ENCODE results near the gene DSE.
"Not testable (repeated sequence)": the region's sequence is repeated elsewhere in the genome, so short reads cannot be mapped to it uniquely, and the experiment has no call there.

The DSE gene

DNA sequence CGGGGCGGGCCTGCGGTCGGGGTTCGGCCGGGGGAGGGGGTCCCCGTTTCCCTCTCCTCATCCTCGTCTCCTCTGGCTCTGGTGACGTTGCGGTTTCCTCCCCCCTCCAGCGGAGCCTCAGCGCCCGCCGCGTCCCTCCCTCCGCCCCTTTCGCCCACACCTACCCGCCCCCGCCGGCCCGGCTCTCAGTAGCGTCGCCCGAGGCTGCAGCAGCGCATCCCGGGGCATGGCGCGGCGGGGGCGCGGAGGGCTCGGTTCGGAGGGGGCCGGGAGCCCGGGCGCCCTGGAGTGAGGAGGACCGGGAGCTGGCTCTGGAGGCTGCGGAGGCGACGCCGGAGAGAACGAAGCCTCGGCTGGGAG lies at the start of gene DSE:
DSE (plus strand) TSS at position 188 of the 360 bp plus-strand sequence. CDS start 28,304 bp downstream, outside the sequence.
- peak; percentile 54 for DNase-seq

DNA sequence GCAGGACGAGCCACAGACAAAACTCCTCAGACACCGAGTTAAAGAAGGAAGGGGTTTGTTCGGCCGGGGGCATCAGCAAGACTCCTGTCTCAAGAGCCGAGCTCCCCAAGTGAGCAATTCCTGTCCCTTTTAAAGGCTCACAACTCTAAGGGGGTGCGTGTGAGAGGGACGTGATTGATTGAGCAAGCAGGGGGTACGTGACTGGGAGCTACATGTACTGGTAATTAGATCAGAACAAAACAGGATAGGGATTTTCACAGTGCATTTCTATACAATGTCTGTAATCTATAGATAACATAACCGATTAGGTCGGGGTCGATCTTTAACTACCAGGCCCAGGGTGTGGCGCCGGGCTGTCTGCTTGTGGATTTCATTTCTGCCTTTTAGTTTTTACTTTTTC lies 48.8 kb upstream of the DSE start:
- DNase-seq, result not testable (repeated sequence)

DNA sequence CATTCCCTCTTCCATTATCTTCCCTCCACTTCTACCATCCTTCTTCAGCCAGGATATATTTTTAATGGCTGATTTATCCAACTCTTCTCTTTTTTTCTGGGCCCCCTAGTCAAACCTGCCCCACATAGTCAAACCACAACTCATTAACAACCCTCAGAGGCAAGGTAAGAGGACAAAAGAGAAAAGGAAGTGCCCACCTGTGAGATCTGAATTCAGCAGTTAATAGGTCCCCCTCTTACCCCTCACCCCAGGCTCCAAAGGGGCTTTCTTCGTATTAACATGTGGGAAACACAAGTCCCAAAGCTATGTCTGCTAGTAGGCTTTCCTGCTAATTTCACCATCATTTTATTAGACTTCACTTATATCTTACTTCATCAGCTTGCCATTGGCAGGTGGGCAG lies 46.9 kb upstream of the DSE start:
- no peak for DNase-seq

DNA sequence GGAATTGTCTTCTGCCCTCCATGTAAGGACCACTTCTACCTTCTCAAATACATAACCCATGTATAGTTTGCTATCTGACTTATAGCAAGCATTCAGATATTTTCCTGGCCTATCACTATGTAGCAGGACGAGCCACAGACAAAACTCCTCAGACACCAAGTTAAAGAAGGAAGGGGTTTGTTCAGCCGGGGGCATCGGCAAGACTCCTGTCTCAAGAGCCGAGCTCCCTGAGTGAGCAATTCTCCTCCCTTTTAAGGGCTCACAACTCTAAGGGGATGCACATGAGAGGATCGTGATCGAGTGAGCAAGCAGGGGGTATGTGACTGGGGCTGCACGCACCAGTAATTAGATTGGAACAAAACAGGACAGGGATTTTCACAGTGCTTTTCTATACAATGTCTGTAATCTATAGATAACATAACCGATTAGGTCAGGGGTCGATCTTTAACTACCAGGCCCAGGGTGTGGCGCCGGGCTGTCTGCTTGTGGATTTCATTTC lies 45.1 kb upstream of the DSE start:
- DNase-seq, result not testable (repeated sequence)

DNA sequence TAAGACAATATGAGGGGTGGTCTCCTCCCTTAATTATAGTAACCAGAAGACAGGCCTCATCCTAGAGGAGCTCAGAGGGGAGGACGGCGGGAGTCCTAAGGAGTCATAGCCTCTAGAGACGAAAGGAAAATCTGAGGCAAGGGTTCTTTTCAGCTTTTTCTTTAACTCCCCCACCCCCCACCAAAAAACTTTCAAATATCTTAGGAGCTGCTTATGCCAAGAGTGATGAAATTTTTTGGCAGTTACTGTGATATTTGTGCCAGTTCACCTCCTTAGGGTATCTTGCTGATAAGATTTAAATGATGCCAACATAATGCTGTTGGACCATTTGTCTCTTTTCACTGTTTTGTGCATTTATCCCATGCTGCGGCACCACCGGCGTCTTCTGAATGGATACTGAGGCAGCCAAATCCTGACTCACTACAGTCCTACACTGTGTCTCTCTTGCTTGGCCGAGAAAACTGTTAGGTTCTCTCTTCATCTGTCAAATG lies 44.5 kb upstream of the DSE start:
- no peak for DNase-seq

DNA sequence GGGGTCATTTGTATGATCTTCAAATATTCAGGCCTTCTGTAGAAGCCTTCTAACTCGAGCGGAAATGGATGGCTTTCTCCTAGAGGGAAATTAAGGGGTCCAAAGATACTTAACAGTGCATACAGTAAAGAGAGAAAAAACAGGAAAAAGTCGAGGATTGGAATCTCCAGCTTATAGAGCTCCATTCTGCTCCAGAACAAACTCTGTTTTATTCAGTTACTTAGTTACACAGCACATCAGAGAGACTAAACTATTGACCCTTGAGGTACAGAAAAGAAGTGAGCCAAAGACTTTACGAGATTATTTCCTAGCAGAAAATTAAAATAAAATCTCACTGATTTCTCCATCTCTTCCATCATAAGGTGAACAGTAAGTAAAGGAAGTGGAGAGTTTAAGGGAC lies 43.8 kb upstream of the DSE start:
- no peak for DNase-seq

DNA sequence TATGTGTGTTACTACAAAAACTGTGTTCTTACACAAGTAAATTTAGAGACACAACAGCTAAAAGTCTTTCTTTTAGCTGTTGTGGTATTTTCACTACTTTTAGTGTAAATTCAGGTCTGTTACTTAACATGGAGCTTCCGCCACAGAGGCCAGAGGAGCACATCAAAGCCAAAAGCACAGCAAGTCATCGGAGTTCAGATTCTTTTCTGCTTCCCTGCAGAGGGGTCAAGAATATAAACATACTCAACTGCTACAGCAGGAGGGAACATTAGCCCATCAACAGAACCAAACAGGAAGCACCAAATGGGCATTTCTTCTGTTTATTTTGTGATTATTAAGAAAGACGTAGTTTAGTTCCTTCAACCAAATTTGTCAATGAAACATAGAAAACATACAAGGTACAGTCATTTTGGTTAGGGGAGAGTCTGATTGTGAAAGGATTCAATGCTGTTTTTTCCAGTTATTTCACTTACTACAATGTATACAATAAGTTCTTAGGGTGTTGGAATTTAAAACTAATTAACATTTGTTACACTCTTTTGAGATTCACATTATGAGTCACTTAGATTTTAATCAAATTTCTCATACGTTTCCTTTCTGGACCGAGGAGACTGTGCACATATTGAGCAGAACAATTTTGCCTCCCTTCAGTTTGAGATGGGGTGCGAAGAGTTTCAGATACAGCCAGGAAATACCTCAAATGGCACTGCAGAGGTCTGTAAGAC lies 42.8 kb upstream of the DSE start:
- DNase-seq, result no peak

DNA sequence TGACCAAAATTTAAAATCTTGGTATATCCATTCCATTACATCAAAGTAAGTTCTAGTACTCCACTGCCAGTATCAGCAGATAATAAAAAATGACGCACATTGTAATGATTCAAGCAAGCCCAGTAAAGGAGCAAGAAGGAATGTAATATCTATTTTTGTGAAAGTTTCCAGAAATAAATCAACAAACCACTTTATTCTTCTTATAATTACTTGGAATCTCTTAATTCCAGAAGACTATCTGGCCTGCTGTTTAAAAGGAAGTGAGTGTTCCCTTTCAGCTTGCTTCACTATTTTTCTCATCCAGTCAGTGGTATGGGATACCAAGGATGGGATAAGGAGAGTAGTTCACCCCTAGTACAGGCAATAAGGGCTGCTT lies 42.2 kb upstream of the DSE start:
- no peak for DNase-seq

DNA sequence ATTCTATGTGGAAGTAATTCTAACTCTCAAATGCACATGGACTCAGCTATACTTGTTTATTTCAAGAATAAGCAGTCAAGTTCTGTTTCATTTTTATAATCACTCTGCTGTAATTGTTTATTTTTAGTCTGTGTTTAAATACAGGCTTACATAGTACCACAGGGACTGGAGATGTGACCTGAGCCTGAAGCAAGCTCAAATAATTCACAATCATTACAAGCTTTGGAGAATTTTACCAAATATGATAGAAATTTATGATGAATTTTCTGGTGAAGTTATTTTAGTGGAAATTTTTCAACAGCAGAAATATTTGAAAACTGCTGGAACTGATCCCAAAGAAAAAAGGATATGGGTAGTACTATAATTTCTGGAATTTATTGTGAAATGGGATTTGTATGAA lies 41.6 kb upstream of the DSE start:
- no peak for DNase-seq

DNA sequence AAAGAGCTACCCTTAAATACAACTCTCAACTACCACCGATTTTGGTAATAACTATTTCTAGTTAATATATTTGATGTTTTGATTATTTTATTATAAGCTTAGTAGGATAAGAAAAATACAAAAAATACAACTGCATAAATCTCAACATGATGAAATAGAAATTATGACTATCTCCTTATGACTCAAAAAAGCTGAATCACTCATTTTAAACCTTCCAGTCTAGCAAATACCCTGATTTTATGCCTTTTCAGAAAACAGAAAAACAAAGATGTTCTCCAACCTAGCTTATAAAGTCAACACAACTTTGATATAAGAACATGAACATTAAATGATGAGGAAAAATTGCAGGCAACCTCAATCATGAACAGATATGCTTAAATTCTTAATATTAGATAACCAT lies 40.2 kb upstream of the DSE start:
- no peak for DNase-seq

DNA sequence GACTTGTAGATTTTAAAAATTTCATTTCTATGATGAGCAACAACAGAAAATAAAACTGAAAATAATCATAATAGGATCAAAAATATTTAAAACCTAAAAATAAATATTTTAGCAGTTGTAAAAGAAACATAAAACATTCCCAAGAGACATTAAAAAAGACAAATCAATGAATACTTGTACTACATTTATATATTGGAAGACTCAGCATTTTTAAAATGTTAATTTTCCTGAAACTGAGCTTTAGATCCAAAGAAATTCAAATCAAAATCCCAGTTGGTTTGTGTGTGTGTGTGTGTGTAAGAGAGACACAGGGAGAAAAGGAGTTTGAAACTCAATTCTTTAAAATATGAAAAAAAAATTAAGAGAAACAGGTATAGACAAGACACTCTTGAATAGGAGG lies 38.7 kb upstream of the DSE start:
- no peak for DNase-seq

DNA sequence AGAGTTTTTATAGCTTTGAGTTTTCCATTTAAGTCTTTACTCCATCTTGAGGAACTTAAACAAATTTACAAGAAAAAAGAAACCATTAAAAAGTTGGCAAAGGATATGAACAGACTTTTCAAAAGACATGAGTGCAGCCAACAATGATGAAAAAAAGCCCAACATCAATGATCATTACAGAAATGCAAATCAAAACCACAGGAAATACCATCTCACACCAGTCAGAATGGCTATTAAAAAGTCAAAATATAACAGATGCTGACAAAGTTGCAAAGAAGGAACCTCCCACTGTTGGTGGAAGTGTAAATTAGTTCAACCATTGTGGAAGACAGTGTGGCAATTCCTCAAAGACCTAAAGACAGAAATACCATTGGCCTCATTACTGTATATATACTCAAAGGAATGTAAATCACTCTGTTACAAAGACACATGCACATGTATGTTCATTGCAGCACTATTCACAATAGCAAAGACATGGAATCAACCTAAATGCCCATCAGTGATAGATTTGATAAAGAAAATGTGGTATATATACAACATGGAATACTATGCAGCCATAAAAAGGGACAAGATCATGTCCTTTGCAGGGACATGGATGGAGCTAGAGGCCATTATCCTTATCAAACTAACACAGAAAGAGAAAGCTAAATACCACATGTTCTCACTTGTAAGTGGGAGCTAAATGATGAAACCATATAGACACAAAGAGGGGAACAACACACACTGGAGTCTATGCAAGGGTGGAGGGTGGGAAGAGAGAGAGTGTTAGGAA lies 35.9 kb upstream of the DSE start:
- DNase-seq, result not testable (repeated sequence)

DNA sequence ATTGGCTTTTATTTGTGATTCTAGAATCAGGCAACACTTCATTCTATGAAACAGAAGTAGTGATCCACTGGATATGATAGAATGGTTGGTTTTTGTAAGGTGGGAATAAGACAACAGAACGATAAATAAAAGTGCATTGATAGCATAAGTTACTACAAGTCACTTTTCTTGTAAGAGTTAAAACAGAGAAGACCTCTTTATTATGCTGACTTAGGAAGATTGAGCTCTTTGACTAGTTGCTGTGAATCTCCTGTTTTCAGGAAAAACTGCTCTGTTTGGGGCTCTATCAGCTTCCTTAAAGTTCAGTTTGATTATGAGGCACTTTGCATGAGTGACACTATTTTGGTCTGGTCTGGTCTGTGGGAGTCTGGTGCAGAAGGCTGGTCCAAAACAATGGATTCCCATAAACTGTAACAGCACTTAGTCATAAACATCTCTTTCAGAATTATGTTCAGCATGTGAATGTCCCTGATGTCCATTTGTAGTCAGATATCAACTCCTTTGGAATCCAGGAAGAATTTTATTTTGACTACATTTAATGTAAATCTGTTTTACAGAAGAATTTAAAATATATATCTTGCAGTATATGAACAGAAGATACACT lies 35.0 kb upstream of the DSE start:
- DNase-seq, result no peak

DNA sequence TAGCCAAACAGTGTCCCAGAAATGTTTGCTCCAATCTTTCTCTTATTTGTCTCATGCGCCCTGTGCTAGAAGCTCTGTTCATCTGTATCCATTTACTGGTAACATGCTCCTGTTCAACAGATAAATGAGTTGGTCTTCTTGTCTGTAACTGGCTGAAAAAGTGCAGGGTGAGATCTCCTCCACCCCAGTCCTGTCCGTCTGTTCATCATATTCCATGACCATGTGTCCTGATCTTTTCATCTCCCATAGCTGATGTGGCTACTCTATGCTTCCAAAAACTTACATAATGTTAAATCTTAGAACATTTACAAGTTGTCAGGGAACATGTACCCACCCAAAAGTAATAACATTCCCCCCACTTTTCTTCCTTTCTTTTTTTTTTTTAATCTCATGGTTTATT lies 31.8 kb upstream of the DSE start:
- no peak for DNase-seq

DNA sequence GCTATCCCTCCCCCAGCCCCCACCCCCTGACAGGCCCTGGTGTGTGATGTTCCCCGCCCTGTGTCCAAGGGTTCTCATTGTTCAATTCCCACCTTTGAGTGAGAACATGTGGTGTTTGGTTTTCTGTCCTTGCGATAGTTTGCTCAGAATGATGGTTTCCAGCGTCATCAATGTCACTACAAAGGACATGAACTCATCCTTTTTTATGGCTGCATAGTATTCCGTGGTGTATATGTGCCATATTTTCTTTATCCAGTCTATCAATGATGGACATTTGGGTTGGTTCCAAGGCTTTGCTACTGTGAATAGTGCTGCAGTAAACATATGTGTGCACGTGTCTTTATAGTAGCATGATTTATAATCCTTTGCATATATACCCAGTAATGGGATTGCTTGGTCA lies 30.1 kb upstream of the DSE start:
- DNase-seq, result not testable (repeated sequence)

DNA sequence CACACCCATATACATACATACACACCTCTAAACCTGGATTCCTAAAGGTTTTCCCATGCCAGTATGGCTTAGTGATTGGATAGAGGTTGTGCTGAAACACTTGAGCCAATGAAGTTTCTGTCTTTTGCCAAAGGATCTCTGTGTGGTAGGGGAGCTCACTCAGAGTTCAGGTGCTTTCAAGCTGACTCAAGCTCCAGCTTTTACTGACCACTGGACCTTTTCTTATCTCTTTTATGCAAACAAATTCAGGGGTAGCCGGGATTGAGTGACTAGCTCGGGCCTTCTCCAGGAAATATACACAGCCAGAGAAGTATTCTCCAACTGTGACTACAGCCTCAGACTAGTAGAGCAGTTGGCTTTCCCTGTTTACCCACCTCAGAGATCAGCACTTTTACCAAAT lies 21.5 kb upstream of the DSE start:
- DNase-seq, result no peak

DNA sequence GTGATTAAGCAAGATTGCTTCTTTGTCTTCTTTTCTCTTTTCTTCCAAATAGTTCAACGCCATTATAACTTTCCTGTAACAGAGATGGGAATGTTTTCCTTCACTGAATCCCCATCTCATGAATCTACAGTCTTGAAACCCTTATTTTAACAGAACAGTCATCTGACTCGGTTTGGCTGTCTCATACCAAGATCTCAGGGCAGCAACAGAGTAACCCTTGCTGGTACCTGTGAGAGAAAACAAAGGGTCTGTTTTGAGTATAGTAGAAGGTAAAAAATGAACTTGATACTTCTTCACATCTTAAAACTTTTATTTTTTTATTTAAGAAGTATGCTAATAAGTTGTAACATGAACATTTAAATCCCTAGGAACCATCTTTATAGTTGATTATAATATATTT lies 19.6 kb upstream of the DSE start:
- DNase-seq, result no peak

DNA sequence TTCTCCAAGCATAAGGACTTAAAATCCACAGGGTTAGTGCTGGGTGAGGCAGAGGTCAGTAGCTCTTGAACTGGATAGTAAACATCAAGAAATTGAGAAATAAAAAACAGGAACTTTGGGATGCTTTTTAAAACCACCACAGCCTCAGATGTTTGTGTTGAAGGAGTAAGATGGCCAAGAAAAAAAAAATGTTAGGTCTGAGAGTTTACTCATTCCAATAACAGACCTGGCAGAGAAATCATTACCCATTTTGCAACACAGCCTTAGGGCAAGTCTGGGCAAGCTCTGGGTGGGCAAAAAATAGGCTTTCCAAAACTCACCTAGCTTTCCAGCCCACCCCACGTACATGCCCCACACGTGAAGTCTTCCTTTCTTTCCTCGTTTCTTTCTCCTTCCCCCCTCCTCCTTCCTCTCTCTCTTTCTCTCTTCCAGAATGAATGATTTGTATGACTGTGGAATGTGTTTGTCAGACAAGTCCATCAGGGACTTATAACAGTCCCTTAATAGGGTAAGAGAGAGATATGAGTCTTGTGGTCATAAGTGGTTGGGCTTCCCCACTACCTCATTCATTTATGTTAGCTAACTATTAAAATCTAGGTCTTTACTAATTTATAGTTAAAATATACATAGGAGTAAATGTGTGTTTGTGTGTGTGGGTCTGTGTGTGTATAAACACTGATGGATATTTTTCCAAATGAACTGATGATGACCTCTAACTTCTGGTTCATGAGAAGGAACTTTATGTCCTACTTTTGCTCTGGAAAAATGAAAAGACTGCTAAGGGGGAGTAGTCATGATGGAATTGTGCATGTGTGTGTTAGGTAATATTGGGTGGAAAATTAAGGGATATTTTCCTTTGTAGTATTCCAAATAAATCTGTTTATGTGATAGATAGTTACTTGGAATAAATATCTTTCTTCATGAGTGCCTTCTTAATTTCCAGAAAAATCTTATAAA lies 18.0 kb upstream of the DSE start:
- no peak for DNase-seq

DNA sequence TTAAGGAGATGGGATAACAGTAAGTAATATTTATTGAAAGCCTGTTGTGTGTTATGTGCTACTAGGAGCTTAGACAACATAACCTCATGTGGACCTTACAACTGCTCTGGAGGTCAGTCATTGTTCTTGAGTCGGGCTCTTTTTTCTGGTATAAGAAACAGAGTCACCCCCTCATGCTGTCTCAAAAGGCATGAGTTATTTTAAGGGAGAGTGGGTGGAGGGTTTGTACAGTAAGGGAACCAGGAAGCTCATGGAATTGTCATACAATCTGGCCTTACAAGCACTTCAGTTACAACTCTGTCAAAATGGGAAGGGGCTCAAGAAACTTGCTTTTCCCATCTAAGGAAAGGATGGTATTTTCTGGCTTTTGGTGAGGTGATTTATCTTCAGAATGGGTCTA lies 16.5 kb upstream of the DSE start:
- DNase-seq, result no peak

DNA sequence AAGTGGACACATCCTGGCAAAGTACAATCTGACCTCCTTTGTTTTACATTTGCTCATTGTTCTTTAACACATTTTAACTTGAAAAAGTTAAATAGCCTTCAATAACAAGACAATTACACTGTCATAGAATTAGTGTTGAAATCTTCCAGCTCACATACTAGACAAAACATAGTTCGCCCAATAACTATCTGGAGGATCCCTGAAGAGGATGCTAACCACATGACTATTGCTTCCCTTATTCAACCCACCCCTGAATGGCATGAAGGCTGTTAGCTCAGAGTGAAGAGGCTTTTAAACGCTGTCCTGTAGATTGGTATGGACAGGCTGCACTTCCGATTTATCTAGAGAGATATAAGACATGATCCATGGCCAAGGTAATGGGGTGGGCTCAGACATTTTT lies 15.0 kb upstream of the DSE start:
- DNase-seq, result no peak

DNA sequence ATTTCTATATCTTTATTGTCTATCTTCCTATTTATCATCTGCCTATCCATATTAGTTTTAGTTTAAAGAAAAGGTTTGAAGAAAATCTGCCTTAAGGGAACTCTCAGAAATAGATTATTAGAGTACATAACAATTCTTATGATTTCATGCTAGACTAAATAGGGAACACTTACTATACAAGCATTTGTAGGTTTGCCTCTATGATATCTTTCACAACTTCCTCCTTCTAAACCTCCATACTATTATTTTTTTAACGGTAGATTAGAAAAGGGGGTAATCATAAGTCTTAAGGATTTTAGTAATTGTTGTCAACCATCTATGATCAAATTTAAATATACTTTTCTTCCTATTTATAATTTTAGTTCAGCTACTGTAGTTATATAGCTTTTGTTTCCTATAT lies 11.6 kb upstream of the DSE start:
- no peak for DNase-seq

DNA sequence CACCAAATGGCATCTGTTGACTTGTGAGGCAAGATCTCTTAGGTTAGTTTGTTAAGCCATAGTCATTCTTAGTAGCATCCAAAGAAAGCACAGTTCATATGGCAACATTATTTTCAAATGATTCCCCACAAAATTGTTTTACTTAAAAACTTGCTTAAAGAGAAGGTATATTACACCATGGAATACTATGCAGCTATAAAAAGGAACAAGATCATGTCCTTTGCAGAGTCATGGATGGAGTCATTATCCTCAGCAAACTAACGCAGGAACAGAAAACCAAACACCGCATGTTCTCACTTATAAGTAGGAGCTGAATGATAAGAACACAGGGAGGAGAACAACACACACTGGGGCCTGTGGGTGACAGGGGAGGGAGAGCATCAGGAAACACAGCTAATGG lies 10.9 kb upstream of the DSE start:
- DNase-seq, result no peak

DNA sequence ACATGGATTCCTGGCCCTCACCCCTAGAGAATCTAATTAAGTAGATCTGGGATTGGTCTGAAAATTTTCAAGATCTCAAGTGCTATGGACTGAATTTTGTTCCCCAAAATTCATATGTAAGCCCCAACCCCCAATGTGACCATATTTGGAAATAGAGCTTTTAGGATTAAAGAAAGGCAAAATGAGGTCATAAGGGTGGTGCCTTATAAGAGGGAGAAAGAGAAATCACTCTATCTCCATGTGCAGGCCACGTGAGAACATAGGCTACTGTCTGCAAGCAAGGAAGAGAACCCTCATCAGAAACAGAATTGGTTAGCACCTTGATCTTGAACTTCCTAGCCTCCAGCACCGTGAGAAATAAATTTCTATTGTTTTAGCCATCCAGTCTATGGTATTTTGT lies 8.5 kb upstream of the DSE start:
- no peak for DNase-seq

Data from activated CD4-positive, alpha-beta T cell treated with anti-CD3 and anti-CD28 coated beads for 48 hours (primary cell).